CD4-positive, alpha-beta memory T cell (primary cell): Measurements from ENCODE around the gene SMOC1. TPM values are rescaled to one million over a fixed set of nuclear protein-coding genes. Genes with fewer than 3 reads are reported as not detected.

ENCODE experiments used
- CTCF ChIA-PET: fragments of 350-600 bp; sonication (Branson Sonifier 250); formaldehyde crosslinking; loops from one replicate; lab custom pipeline; 2021; ENCODE audit warnings: inconsistent platforms; ENCODE audit not compliant: partially characterized antibody; lab: Charles Lee
- POLR2A ChIA-PET: fragments of 350-600 bp; sonication (Branson Sonifier 250); formaldehyde crosslinking; loops from one replicate; lab custom pipeline; 2021; ENCODE audit not compliant: partially characterized antibody; lab: Charles Lee
- DNase-seq, 5 donors: peaks; one replicate each; pipeline versions ENCODE4 v3.0.0 to v3.0.0-alpha.2; 2020 to 2022; ENCODE audit warnings: mixed read lengths in 1 of 5
- H3K27ac ChIP-seq: one replicate; pipeline ENCODE4 v1.7.0; 2013; ENCODE audit warnings: low read depth, low read length
- H3K27me3 ChIP-seq: 2 replicates; pipeline ENCODE4 v1.7.0; 2013; ENCODE audit warnings: mild to moderate bottlenecking, low read length, moderate library complexity; ENCODE audit not compliant: insufficient read depth
- H3K36me3 ChIP-seq: 2 replicates; pipeline ENCODE4 v1.7.0; 2013; ENCODE audit warnings: mild to moderate bottlenecking, low read length, moderate library complexity; ENCODE audit not compliant: insufficient read depth
- H3K4me1 ChIP-seq: 2 replicates; pipeline ENCODE4 v1.7.0; 2013; ENCODE audit warnings: mild to moderate bottlenecking, low read length, moderate library complexity; ENCODE audit not compliant: insufficient read depth
- H3K4me3 ChIP-seq, 2 donors: one replicate each; pipeline ENCODE4 v1.7.0; 2013; ENCODE audit warnings: low read length in 2 of 2, mild to moderate bottlenecking in 1 of 2
- H3K9me3 ChIP-seq, 2 donors: one replicate each; pipeline ENCODE4 v1.7.0; 2013; ENCODE audit warnings: low read length in 2 of 2, control low read depth in 1 of 2; ENCODE audit not compliant: control insufficient read depth in 1 of 2
- H3K27ac Mint-ChIP-seq, 7 donors: one replicate each; pipeline ENCODE4 v1.8.0; 2020 to 2021; ENCODE audit warnings: mixed read lengths in 7 of 7, mild to moderate bottlenecking in 6 of 7, inconsistent platforms in 3 of 7, moderate library complexity in 3 of 7
- H3K27me3 Mint-ChIP-seq, 2 donors: one replicate each; pipeline ENCODE4 v1.8.0; 2020 to 2021; ENCODE audit warnings: mixed read lengths in 2 of 2
- H3K36me3 Mint-ChIP-seq, 2 donors: one replicate each; pipeline ENCODE4 v1.8.0; 2020 to 2021; ENCODE audit warnings: mixed read lengths in 2 of 2, inconsistent platforms in 1 of 2, mild to moderate bottlenecking in 1 of 2
- H3K4me1 Mint-ChIP-seq, 4 donors: one replicate each; pipeline ENCODE4 v1.8.0; 2020 to 2021; ENCODE audit warnings: mixed read lengths in 4 of 4, mild to moderate bottlenecking in 1 of 4
- H3K4me3 Mint-ChIP-seq, 8 donors: one replicate each; pipeline ENCODE4 v1.8.0; 2020 to 2021; ENCODE audit warnings: mixed read lengths in 8 of 8, mild to moderate bottlenecking in 7 of 8, moderate library complexity in 6 of 8, inconsistent platforms in 3 of 8
- H3K9me3 Mint-ChIP-seq, 8 donors: one replicate each; pipeline ENCODE4 v1.8.0; 2020 to 2021; ENCODE audit warnings: mixed read lengths in 8 of 8, mild to moderate bottlenecking in 5 of 8, inconsistent platforms in 3 of 8, moderate library complexity in 1 of 8
- intact Hi-C: fragments of 100-400 bp; cut with micrococcal nuclease; formaldehyde crosslinking; loops from one replicate; pipeline ENCODE4 v1.15.1; 2023
- polyA plus RNA-seq, 2 donors: library from polyadenylated mRNA; unstranded; fragments of 300-500 nt; fragmentation: Illumina TruSeq; gene quantifications; one replicate each; pipeline ENCODE4 v1.2.3, GENCODE V29; 2021
- total RNA-seq, 2 experiments: library from RNA; stranded (reverse); gene quantifications; one replicate each; pipeline ENCODE4 v1.2.3, GENCODE V29; 2021

Gene SMOC1
- total and polyA plus RNA-seq, 4 experiments from 2014 or later, result not detected

DNA sequence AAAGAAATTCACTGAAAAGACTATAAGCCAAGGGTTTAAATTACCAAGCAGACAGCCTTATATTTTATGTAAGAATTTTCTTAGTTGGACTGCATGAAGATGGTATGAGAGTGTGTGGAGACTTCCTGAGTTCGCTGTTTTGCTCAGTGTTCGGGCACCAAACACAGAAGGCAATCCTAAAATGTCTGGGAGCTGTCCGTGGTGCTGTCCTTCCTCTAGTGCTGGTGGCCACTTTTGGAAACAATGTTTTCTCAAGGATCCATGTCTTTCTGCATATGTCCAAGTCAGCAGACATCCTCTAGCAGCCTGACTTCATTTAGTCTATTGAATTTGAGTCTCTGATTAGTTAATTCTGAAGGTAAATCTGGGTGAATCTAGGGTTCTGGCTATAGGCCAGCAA, 173.8 kb downstream of the SMOC1 start:
- no peaks in the 10 kb centered on the region for H3K36me3 Mint-ChIP-seq
- intact Hi-C loops, result no loop called here
- peaks cover 0 to 6% (median 2%) of the 10 kb centered on the region in 8 donors for H3K9me3 Mint-ChIP-seq
- H3K4me3 Mint-ChIP-seq, result no peak overlapping the region
- Histone ChIP-seq H3K4me3 (no peak overlapping the region), H3K4me1 (no peaks in the 10 kb centered on the region), H3K27ac (no peak overlapping the region), H3K36me3 (no peaks in the 10 kb centered on the region), H3K27me3 (no peaks in the 10 kb centered on the region), H3K9me3 (no peaks in the 10 kb centered on the region)
- peaks cover 9 to 20% of the 10 kb centered on the region in 2 donors for H3K27me3 Mint-ChIP-seq
- no peak for DNase-seq
- CTCF ChIA-PET, result interaction anchor here (1.6 kb wide), 1 partner anchor 25 kb away, joined by 3 read pairs; no protein-coding TSS in a partner anchor
- POLR2A ChIA-PET, result no interaction called here
- no peak overlapping the region for H3K27ac Mint-ChIP-seq
- H3K4me1 Mint-ChIP-seq, result peaks cover 0 to 4% (median 2%) of the 10 kb centered on the region in 4 donors

DNA sequence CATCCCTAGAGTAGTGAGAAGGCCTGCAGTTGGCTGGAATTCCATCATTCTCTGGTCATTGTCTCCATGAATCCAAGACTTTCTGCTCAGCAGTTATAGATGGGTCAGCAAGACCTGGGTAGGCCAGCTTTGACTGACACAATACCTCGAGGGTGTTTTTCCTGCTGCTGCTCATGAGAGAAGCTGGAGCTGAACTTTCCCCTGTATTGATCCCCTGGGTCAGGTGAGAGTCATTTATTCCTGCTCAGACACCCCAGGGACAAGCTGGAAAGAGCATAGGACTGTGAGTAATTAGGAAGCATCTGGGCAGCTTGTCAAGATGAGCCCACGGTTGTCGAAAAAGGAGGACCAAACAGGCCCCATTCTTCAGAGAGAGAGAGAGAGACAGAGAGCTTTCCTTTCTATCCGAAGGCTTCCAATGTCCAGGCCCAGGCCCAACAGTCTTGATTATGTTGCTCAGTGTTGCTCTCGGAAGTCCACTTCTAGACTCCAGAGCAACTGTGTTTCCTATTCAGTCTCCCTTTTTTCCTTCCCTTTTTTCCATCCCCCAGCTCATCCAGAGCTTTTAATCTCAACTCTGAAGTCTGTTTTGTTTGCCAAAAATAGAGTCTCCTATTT, 178.4 kb downstream of the SMOC1 start:
- no peak overlapping the region for H3K27ac ChIP-seq
- H3K4me1 ChIP-seq, result no peaks in the 10 kb centered on the region
- no peak overlapping the region for H3K27ac Mint-ChIP-seq
- H3K27me3 Mint-ChIP-seq, result peaks cover 14 to 29% of the 10 kb centered on the region in 2 donors
- POLR2A ChIA-PET, result no interaction called here
- CTCF ChIA-PET, result no interaction called here
- no peak overlapping the region for H3K4me3 ChIP-seq
- no peaks in the 10 kb centered on the region for H3K36me3 ChIP-seq
- no peaks in the 10 kb centered on the region for H3K9me3 ChIP-seq
- DNase-seq, result no peak
- intact Hi-C loops, result no loop called here
- H3K9me3 Mint-ChIP-seq, result peaks cover 0 to 6% (median 2%) of the 10 kb centered on the region in 8 donors
- H3K27me3 ChIP-seq, result no peaks in the 10 kb centered on the region
- no peak overlapping the region for H3K4me3 Mint-ChIP-seq
- H3K4me1 Mint-ChIP-seq, result peaks cover 0 to 4% (median 0%) of the 10 kb centered on the region in 4 donors
- H3K36me3 Mint-ChIP-seq, result no peaks in the 10 kb centered on the region

DNA sequence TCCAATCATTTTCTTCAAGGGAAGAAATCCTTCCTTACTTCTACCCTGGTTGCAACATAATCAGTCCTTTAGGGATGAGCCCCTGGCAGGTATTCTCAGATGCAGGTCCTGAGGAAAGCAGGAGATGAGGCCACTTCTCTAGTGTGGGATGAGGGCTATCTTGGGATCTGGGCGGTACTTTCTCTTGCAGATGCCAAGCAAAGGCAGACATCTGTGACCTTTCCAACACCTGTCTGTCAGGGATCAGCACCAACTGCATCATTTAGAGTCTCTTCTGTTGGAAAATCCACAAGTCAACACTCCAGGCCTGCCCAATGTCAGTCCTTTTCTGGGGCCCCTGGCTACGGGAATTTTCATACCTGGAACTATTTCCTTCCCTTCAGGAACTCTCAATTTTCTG, 180.3 kb downstream of the SMOC1 start:
- no peaks in the 10 kb centered on the region for H3K36me3 Mint-ChIP-seq
- no peak overlapping the region for H3K4me3 Mint-ChIP-seq
- Histone ChIP-seq H3K36me3 (no peaks in the 10 kb centered on the region), H3K4me1 (no peaks in the 10 kb centered on the region), H3K4me3 (no peak overlapping the region), H3K9me3 (no peaks in the 10 kb centered on the region), H3K27ac (no peak overlapping the region), H3K27me3 (no peaks in the 10 kb centered on the region)
- peaks cover 14 to 35% of the 10 kb centered on the region in 2 donors for H3K27me3 Mint-ChIP-seq
- ChIA-PET CTCF (no interaction called here), POLR2A (no interaction called here)
- no peak for DNase-seq
- H3K27ac Mint-ChIP-seq, result no peak overlapping the region
- H3K9me3 Mint-ChIP-seq, result peaks cover 0 to 3% (median 0%) of the 10 kb centered on the region in 8 donors
- intact Hi-C loops, result no loop called here
- H3K4me1 Mint-ChIP-seq, result no peaks in the 10 kb centered on the region

DNA sequence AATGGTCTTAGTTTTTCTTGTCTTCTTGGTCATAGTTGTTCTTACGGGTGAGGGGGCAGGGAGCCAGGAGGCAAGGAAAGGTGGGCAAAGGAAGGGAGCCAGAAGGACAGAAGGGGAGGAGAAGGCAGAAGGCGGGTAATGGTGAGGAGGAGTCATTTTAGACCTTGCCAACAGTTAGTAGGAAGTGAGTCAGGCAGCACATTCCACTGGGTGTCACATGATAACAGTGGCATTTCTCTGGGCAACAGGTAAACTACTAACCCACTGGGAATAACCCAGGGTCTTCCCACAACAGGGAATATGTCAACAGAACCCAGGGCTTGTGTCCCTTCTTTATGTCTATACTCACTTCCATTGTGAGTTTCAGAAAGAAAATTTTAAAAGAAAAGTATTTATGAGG, 181.9 kb downstream of the SMOC1 start:
- Histone ChIP-seq H3K36me3 (no peaks in the 10 kb centered on the region), H3K4me1 (no peaks in the 10 kb centered on the region), H3K27me3 (no peaks in the 10 kb centered on the region), H3K27ac (no peak overlapping the region), H3K4me3 (no peak overlapping the region), H3K9me3 (no peaks in the 10 kb centered on the region)
- peaks cover 17 to 36% of the 10 kb centered on the region in 2 donors for H3K27me3 Mint-ChIP-seq
- ChIA-PET POLR2A (no interaction called here), CTCF (no interaction called here)
- intact Hi-C loops, result no loop called here
- H3K4me3 Mint-ChIP-seq, result peak overlapping the region in 1 of 8 donors; percentile 1
- DNase-seq, result no peak
- H3K4me1 Mint-ChIP-seq, result no peaks in the 10 kb centered on the region
- H3K27ac Mint-ChIP-seq, result no peak overlapping the region
- peaks cover 0 to 3% (median 0%) of the 10 kb centered on the region in 8 donors for H3K9me3 Mint-ChIP-seq
- H3K36me3 Mint-ChIP-seq, result no peaks in the 10 kb centered on the region

DNA sequence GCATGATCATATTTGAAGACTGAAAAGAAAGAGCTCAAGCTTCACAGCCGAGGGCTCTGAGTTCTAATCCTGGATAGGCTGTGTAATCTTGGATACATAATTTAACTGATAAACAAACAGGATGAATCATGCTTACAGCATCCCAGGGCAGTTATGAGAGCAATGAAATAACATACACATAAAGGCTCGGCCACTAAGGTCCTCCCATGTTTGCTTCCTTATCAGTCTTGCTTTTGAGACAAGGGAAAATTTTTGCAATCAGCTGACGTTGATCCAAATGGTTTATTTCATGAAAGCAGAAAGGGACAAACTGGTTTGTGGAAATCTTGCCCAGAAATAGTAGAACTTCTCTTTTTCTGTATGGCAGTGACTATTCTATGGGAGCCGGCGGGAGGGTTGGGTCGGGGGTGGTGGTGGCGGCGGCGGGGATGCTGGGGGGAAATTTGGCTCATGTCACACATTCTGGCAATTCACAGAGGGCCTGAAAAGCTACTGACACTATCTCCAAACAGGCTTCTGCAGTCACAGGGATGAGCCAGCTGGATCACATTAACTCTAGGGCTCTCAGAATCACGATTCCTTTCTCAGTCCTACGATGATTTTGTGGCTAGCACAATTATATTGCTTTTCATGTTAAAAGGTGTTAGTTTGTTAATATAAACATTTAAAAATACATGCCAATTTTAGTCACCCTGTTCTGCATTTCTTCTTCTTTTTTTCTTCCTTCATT, 185.1 kb downstream of the SMOC1 start:
- Mint-ChIP-seq H3K27ac (no peak overlapping the region), H3K27me3 (peaks cover 9 to 23% of the 10 kb centered on the region in 2 donors), H3K4me1 (no peaks in the 10 kb centered on the region), H3K9me3 (no peaks in the 10 kb centered on the region), H3K4me3 (no peak overlapping the region), H3K36me3 (no peaks in the 10 kb centered on the region)
- H3K36me3 ChIP-seq, result no peaks in the 10 kb centered on the region
- POLR2A ChIA-PET, result no interaction called here
- no peaks in the 10 kb centered on the region for H3K9me3 ChIP-seq
- no peaks in the 10 kb centered on the region for H3K27me3 ChIP-seq
- CTCF ChIA-PET, result no interaction called here
- H3K4me1 ChIP-seq, result no peaks in the 10 kb centered on the region
- DNase-seq, result no peak
- H3K4me3 ChIP-seq, result no peak overlapping the region
- no peak overlapping the region for H3K27ac ChIP-seq
- intact Hi-C loops, result no loop called here

DNA sequence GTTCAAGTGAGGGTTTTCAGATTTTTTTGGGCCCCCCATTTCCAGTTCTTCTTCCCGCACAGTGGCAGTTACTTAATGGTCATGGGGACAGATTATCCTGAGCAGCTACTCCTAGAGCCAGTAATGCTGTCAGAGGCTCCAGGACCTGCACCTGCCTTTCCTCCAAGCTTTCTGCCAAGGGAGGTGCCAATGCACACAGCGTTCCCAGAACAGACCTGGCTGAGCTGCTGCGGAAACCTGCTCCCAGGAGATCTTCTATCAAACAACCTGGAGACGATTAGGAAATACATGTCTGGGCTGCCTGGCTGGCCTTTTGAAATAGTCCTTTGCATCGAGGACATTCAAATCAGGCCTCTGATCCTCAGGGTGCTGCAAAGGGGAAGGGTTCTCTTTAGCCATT, 188.6 kb downstream of the SMOC1 start:
- Mint-ChIP-seq H3K4me1 (no peaks in the 10 kb centered on the region), H3K27me3 (peaks cover 6 to 21% of the 10 kb centered on the region in 2 donors), H3K36me3 (no peaks in the 10 kb centered on the region), H3K27ac (no peak overlapping the region), H3K4me3 (no peak overlapping the region), H3K9me3 (no peaks in the 10 kb centered on the region)
- Histone ChIP-seq H3K4me3 (no peak overlapping the region), H3K9me3 (no peaks in the 10 kb centered on the region), H3K36me3 (no peaks in the 10 kb centered on the region), H3K4me1 (no peaks in the 10 kb centered on the region), H3K27me3 (no peaks in the 10 kb centered on the region), H3K27ac (no peak overlapping the region)
- ChIA-PET POLR2A (no interaction called here), CTCF (no interaction called here)
- intact Hi-C loops, result no loop called here
- no peak for DNase-seq

DNA sequence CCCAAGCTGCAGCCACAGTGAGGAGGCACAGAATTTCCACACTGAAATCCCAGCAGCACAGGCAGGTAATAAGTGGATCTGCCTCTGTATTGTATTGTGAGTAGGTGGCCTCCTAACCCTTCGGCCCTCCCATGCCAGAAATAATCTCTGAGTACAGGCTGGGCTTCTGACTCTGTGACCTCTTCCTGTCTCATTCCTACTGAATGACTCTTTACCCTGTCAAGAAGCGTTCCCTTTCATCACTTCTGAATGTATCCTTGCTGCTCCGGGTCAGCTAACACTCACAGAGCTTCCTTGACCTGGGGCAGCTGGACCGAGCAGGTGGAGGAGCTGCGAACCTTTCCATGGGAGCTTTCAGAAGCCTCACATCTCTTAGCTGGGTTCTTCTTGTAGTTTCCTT, 190.0 kb downstream of the SMOC1 start:
- H3K27ac Mint-ChIP-seq, result no peak overlapping the region
- no peaks in the 10 kb centered on the region for H3K27me3 ChIP-seq
- H3K4me1 ChIP-seq, result no peaks in the 10 kb centered on the region
- DNase-seq, result no peak
- ChIA-PET POLR2A (no interaction called here), CTCF (no interaction called here)
- no peaks in the 10 kb centered on the region for H3K36me3 ChIP-seq
- no peak overlapping the region for H3K27ac ChIP-seq
- H3K36me3 Mint-ChIP-seq, result no peaks in the 10 kb centered on the region
- H3K4me3 Mint-ChIP-seq, result no peak overlapping the region
- H3K4me1 Mint-ChIP-seq, result no peaks in the 10 kb centered on the region
- H3K27me3 Mint-ChIP-seq, result peaks cover 6 to 17% of the 10 kb centered on the region in 2 donors
- H3K4me3 ChIP-seq, result no peak overlapping the region
- intact Hi-C loops, result no loop called here
- H3K9me3 ChIP-seq, result no peaks in the 10 kb centered on the region
- H3K9me3 Mint-ChIP-seq, result no peaks in the 10 kb centered on the region
